HG02840 (cell line): Measurements from ENCODE around the gene MBTPS1.

Experiments used
- ATAC-seq: cut with Tn5 transposase; IDR thresholded peaks from one replicate; pipeline ENCODE4 v1.9.1; 2021; ENCODE audit warnings: mild to moderate bottlenecking, moderate library complexity, moderate number of reproducible peaks; ENCODE audit not compliant: unreplicated experiment, low FRiP score

The MBTPS1 gene

DNA sequence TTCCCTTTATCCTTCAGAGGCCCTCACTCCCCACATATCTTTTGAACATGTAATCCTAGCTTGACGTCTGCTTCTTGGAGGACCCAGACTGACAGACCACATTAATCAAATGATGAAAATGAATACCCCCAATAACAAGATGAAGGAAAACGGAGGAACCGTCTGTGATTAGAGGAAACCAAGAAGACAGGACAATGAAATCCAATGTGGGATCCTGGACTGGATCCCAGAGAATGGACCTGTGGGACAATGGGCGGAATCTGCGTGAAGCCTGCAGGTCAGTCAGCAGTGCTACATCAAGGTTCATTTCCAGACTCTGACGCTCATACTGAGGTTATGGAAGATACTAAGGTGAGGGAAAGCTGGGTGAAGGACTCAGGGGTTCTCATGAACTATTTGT, 35.9 kb downstream of the MBTPS1 start:
- no peak for ATAC-seq

DNA sequence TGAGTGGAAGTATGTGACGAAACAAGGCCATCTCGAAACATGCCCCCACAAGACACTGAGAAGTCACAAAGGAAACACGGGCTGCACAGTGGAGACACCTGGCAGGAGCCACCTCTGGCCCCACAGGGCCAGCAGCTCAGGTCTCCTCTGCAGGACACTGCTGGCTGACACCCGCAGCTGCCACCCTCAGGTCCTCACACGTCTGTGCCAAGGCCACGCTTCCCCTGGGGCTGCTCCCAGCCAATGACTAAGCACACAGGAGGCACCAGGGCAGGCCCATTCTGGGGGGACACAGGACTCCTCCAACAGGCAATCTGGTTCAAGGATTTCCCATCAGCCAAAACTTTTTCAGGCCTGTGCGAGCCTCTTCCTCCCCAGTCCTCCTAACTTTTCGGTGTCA, 36.4 kb downstream of the MBTPS1 start:
- ATAC-seq: no peak

DNA sequence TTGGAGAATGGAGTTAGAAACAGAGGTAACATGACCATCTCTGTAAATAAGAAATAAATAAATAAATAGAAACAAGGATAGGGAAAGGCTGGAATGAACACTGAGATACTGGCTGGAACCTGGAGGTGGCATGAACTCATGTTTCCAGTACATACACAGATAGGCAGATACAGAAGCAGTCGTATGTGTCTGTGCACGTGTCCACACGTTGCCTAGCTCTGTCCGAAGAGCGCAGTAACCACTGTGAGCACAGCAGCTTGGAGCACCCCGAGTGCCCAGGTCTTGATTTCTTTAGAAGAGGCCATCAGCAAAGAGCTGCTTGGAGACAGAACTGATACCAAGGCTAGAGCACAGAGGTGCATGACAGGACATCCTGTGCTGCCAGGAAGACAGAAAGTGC, 37.1 kb downstream of the MBTPS1 start:
- ATAC-seq: no peak

DNA sequence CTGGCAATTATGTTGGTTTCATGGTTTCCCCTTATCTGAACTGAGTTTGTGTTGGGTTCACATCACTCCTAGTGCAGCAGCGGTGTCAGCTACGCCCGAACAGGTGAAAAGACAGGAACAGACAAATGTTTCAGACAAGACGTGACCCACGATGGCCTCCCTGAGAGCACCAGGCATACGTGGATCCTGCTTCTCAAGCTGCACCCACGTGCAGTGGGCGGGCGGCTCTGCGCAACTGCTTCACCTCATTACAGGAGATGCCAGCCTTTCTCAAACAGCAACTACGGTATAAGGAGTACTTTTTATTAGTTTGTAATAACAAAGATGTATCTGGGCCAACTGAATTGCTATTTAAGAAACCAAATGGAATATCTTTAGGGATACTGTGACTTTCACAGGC, 41.4 kb downstream of the MBTPS1 start:
- no peak for ATAC-seq

DNA sequence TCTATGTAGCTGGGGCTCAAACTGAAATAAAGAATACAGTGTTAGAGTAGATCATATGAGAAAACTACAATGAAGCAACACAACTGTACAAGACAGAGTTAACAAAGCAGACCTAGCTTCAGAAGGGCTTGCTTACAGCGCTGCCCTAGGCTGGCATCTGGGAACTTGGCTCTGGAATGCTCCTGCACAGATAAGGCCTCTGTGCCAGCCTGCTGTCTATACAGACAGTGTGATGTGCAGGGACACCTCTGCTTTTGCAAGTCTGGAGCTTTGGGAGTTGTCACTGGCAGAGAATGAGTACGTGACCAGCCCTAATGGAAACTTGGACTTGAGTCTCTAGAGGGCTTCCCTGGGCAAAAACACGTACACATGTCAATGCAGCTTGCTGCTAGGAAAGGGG, 42.0 kb downstream of the MBTPS1 start:
- ATAC-seq: no peak

DNA sequence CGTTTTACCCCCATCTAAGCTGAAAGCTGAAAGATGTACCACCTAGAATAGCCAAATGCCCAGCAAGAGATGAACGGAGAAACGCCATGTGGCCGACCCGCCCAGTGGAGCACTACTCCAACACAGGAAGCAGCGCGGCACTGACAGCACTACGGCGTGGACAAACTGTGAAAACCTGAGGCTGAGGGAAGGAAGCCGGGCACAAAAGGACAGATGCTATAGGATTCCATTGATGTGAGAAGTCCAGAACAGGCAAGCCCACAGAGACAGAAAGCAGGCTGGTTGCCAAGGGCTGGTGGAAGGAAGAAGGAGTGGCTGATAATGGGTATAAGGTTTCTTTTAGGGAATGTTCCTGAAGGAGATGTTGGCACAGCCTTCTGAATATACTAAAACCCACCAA, 44.7 kb downstream of the MBTPS1 start:
- ATAC-seq: no peak

DNA sequence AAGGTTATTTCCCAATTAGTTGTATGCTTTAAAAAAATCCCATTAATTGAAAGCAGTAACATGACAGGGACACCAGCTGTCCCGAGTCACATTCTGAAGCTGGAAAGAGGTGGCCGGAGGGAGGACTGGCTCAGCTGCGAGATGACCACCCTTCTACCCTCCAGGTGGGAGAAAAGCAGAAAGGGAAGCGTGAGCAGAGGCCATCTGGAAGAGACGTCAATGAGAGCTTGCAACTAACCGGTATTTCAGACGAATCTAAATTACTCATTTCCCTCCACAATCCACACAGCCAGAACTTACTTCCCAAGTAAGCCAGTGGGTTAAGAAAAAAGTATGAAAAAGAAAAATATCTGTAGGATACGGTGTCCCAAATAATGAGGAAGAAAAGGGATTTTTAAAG, 45.6 kb downstream of the MBTPS1 start:
- ATAC-seq: no peak

DNA sequence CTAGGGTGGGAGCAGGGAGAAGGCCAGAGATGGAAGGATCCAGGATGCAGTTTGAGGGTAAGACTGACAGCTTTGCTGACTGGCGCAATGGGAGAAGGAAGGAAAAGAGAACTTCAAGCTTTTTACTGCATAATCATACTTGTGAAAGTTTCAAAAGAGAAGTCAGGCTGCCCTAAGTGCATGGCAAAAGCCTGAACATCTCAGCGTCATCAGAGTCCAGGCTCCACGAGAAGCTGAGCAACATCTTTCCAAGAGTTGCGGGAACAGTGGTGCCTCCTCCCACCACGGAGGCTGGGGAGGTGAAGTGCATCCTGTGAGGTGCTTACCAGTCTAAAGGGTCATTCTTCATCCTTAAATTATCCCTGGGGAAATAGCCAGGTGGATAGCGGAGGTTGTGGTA, 47.2 kb downstream of the MBTPS1 start:
- no peak for ATAC-seq

DNA sequence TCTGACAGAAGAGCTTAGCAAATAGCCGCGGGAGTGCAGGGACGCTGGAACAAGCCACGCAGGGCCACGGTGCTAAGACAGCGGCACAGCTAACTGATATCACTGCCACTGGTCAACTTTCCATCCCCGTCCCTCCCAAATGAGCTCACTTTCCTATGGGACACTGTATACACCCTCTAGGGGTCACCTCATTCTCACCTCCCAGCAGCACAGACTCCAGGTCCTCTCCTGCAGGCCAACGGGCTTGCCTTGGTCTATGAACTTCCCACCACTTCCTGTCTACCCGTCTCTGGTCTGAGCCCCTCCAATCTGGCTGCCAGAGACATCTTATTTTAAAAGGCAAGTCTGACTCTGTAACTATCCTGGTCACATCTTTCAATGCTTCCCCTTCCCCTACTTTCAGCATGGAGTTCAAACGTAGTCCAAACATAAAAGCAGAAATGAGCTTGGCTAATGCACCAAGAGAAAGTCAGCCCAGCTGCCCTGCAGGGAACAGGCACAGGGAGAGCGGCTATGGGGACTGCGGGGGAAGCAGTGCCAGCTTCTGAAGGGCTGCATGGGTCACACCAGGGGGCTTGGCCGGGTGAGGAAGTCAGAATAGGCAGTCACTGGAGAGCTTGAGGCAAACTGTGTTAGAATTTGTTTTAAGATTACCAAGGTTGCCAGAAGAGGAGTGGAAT, 47.8 kb downstream of the MBTPS1 start:
- ATAC-seq: no peak

DNA sequence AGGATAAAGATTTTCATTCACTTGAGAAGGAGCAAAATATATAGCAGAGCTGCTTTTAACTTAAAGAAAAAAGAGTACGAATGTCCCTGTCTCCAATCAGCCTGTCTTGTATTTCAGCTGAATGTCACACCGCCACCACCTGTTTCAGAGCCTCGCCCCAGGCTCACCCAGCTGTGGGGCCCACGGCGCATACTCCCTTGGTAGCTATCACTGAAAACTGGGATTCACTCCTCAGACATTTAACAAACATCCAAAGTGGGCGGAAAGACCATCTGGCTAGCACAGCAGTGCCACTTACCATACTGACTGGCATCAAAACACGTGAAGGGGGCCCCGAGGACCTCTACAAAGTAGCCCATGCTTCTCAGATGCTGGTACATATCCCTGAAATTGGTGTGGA, 48.7 kb downstream of the MBTPS1 start:
- ATAC-seq: no peak

DNA sequence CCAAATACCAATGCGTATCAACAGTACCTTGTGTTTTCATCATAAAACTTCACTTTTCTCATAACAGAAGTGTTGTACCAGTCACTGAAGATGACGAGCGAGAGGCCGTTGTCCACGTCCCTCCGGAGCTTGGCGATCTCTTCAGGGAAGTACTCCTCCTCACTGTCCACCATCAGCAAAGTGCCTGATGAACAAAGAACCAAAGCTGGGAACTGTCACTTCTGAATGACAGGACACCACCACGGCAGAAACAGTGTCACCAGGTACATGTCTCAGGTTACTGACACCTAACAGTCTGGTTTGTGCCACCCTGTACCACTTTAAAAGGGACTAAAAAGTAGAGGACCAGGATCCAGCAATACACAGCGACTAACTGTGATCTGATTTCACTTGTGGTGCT, 49.1 kb downstream of the MBTPS1 start:
- ATAC-seq: no peak

DNA sequence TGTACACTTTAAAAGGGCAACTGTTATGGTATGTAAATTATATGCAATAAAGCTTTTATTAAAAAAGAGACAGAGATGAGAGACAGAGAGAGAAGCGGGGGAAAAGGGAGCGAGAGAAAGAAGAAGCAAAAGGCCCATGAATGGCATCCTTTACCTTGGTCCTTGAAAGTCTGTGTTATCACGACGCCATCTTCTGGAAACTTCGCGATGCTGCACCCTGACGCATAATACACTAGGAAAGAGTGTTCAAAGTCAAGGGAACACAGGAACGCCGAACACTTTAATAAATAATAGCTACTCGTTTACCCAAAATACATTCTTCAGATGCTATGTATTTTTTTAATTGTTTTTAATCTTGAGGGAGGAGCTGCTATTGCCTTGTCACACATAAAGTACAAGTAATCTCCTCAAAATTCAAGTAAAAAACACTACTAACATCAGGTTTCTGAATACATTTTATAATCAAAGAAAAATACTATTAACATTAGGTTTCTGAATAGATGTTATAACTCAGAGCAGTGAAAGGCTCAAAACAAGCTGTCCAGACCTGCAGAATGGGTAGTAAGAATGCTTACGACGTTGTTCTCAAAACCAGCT, 51.1 kb downstream of the MBTPS1 start:
- ATAC-seq: no peak

DNA sequence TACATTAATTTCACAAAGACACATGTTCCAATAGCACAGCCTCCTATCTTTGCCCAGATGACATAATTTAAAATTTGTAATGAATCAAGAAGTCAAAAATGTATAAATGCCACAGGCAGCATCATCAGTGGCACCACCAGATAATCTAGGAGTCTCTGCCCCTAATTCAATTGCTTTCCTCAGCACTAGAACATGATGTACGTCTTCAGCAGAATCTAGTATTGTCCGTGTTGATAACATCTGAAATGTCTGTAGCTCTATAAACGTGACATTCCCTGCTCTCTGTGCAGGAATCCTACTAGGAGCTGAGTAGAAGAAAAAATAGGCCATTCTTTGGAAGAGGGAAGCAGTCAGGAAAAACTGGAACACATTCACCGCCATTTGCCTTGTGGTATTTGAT, 52.8 kb downstream of the MBTPS1 start:
- ATAC-seq: no peak

DNA sequence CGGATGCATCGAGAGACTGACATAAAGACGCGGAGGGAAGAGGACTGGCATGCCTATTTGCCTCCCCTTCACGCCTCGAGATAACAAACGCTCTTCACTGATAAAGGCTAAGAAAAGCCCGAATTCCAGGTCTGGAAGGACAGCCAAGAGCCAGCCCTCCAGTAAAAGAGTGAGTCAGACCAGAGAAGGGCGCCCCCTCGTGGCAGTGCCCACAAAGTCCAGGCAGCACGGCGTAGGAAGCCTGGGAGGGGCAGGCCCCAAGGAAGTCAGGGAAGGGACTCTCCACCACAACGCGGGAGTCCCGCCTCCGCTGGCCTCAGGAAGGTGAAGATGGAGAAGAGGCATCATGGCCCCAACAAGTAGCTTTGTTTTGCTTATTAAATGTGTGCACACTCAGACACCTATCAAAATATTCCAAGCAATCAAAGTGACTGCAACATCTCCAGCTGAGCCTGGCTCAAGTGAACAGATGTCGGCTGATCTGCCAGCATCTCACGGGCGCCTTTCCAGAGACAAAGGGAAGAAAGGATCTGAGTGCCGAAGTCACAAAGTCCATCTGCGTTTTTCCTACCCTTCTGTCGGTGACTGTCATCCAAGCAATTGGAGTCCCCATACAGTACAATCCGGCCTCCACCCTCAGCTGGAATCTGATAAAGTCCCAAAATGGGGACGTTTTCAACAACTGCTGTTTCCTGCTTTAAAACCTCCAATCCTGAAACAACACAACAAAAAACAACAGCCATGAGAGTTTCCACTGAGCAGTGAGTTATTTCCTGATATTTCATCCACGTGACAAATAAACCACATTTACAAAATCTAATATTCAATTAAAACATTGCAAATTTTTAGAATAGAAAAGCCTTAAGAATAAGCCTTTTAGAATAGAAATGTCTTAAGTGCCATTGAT, 53.8 kb downstream of the MBTPS1 start:
- no peak for ATAC-seq

DNA sequence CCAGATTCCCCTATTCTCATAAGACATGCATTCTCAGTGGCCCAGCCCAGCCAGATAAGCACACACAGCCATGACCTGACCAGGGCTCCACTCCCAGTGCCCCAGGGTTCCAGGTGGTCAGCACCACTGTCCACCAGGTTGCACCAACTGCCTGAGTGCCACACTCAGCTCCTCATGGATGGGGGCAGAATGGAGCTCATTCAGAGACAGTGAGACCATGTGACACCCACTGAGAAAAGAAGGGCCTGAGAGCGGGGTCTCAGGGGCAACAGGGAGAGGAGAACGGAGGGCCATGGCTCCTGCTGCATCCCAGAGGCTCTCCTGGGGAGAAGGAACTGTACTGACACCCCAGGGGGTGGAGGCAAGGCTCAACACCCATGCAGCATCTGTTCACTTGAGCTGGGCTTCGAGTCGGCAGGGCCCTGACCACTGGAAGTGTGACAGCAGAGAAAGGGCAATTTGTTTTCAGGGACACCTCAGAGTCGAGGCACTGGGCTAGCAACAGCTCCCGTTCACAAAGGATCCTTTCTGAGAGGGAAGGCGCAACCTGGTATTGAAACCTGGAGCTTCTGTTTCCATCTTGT, 55.4 kb downstream of the MBTPS1 start:
- no peak for ATAC-seq

DNA sequence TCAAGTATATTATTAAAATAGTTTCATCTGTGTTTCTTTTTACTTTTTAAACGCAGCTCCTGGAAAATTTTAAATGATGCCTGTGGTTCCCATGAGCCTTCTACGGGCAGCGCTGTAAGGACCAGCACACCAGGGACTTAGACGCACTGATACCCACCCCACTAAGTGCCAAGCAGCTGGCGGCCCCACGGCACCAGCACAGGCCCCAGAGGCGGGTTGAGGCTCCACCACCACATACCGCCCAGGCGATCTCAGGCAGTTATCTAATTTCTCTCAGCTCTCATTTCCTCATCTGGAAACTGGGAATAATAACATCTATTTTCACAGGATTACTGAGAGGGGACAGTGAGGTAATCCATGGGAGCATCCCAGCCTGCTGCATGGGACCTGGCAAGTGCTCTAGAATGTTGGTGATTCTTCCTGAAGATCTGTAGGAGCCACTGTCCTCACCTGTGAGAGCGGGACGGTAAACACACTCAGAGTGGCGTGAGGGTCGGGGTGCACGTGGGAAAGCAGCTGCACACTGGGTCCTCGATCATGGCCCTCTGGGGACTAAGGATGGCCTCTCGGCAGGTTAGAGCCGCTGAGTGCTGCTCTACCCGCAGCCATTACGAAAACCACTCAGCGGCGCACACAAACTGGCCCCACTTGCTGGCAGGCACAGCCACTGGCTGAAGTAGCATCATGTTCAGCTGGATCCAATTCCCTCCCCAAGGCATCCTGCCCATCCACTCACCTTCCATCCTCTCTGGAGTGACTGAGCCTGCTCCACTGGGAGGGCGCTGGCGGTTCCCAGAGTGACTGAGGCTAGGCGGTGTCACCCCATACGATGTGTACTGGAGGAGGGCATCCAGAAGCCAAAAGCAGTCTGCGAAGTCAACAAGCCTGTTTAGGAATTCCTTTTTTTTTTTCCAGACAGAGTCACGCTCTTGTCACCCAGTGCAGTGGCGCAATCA, 56.5 kb downstream of the MBTPS1 start:
- no peak for ATAC-seq

DNA sequence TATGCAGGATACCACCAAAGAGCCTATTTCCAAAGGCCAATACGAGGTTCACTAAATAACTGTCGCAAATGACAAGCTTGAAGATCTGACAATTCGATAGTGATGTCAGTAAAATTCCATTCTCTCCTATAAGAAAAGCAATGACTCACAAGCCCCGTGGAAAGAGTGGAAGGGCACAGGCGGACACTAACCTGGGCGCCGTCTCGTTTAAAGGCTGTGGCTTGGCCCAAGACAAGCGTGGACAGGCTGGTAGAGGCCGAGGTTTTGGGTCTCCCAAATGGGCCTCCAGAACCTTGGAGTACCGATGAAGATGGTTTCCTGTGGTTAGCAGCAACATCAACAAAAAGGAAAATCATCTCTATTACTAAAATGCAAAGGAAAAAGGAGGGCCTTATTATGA, 57.6 kb downstream of the MBTPS1 start:
- no peak for ATAC-seq

DNA sequence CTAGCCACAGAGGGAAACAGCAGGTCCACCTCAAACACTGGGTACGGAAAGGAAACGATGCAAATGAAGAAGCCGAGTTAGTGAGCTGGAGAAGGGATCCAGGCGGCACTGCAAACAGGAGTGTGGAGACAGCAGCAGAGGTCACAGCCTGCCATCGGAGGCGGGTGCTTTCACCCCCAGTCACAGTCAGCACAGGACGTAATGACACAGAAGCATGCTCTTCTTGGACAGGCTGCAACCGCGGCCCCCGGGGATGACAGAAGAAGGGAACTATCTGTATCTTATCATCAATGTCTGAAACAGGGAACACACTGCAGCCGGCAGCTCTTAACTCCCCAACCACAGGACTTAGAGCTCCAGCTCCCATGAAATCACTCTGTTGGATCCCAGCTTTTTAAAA, 58.1 kb downstream of the MBTPS1 start:
- ATAC-seq: no peak

DNA sequence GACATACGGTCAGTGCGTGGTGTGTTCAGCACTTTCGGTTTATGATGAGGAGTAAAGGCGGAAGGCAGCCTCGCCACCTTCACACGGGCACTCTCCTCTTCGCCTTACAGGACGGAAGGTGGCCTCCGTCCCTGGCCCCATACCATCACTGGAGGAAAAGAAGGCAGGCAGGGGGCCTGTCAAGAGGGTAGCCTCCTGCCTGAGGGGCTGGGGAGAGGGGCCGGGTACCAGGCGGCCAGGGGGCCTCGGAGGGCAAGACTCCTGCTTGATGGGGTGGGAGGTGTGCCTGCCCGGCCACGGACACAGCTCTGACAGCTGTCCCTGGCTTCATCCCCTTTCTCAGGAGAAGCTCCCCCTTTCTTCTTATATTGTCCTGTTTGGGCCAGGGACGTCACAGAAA, 58.5 kb downstream of the MBTPS1 start:
- ATAC-seq: no peak

DNA sequence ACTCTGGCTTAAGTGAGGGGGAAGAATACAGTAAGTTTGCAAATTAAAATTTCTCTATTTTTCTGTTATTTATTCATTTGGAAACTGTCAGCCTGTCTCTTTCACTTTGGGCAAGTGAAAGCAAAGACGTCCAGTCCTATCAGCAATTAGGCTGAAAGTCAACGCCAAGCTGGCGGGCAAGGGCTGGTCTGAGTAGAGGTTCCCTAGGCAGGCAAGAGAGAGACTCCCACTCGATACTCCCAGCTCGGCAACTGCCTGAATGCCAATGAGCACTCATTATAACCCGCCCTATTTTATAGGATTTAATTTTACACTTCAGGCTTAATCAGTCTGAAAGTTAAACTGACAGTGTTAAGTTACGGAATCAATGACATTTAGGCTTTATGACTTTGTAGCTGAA, 59.8 kb downstream of the MBTPS1 start:
- ATAC-seq: no peak
